Epithelial cell of proximal tubule (primary cell): ENCODE data around the gene MAGI1. TPM values are rescaled to one million over a fixed set of nuclear protein-coding genes. Genes with fewer than 3 reads are reported as not detected.
"Not testable (repeated sequence)": the region's sequence is repeated elsewhere in the genome, so short reads cannot be mapped to it uniquely, and the experiment has no call there.

Experiments
- DNase-seq: peaks from one replicate; pipeline ENCODE4 v3.0.0-alpha.2; 2011; ENCODE audit warnings: low read depth
- H3K4me3 ChIP-seq: 2 replicates; pipeline ENCODE4 v1.5.1; 2011; ENCODE audit warnings: low read depth, mild to moderate bottlenecking, low read length
- total RNA-seq: library from RNA; depleted of rRNA; stranded (reverse); fragments of >200 nt; gene quantifications from 2 replicates; pipeline ENCODE4 v1.2.3, GENCODE V29; 2015
- TF ChIP-seq, protein P1 (sequence below): conservative IDR thresholded peaks from 2 replicates; pipeline ENCODE4 v1.5.1; 2012; ENCODE audit warnings: low read depth, mild to moderate bottlenecking, low read length

Gene MAGI1
- total RNA-seq, 1 donor from 2014 or later: 9.6 TPM

DNA sequence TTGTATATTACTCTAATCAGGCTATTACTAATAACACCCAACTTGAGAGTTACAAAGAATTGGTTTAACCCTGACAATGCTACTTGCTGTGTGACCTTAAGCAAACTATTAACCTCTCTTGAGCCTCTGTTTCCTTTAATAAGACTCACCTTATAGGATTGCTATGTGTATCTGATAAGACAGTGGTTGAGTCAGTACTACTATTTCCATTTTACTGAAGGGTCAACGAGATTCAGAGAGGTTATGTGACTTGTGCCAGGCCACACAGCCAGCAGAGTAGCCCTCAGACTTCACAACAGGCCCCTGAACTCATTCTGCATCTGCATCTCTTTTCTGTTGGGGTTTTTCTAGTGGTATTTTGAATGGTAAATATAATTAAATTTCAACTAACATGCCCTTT is 420.1 kb downstream of the MAGI1 start:
- TF ChIP-seq, protein P1, sequence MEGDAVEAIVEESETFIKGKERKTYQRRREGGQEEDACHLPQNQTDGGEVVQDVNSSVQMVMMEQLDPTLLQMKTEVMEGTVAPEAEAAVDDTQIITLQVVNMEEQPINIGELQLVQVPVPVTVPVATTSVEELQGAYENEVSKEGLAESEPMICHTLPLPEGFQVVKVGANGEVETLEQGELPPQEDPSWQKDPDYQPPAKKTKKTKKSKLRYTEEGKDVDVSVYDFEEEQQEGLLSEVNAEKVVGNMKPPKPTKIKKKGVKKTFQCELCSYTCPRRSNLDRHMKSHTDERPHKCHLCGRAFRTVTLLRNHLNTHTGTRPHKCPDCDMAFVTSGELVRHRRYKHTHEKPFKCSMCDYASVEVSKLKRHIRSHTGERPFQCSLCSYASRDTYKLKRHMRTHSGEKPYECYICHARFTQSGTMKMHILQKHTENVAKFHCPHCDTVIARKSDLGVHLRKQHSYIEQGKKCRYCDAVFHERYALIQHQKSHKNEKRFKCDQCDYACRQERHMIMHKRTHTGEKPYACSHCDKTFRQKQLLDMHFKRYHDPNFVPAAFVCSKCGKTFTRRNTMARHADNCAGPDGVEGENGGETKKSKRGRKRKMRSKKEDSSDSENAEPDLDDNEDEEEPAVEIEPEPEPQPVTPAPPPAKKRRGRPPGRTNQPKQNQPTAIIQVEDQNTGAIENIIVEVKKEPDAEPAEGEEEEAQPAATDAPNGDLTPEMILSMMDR: no peak
- DNase-seq: no peak

DNA sequence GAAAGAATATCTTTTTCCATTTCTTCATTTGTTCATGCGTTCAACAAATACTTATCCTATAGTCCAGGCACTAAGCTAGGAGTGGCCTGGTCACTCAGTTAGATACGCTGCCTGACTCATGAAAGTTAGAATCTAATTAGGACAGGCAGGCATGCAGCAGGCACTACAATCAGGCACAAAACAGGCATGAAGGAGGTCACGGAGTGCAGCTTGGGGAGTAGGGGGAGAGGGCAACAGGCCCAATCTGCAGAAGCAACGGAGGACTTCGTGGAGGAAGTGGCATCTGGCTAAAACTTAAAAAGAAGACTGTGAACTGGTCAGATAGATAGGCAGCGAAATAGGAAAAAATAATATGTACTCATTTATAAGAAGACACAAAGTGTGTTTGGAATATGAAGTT is 420.9 kb downstream of the MAGI1 start:
- no peak overlapping the region for H3K4me3 ChIP-seq
- TF ChIP-seq, protein P1: no peak
- no peak for DNase-seq

More for the DNA sequence above, 420.1 kb downstream of the MAGI1 start:
- H3K4me3 ChIP-seq: no peak overlapping the region

DNA sequence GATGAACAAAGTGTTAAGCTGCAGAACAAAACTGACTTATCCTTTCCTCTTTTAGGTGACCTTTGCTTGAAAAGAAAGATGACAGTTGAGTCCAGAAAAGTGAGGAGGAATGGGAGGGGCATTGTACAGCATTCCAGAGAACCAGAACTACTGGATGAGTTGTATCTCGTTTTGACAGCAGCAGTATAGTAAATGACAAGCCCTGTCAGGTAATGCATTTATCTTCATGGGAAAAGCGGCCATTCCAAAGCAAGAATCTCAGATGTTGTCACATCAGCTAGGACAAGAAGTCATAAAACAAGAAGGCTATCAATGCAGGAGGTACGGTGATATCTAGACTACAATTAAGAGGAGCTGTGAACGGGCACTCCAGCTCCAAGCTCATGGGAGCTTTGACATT is 421.5 kb downstream of the MAGI1 start:
- no peak overlapping the region for H3K4me3 ChIP-seq
- no peak for DNase-seq
- TF ChIP-seq, protein P1: no peak

DNA sequence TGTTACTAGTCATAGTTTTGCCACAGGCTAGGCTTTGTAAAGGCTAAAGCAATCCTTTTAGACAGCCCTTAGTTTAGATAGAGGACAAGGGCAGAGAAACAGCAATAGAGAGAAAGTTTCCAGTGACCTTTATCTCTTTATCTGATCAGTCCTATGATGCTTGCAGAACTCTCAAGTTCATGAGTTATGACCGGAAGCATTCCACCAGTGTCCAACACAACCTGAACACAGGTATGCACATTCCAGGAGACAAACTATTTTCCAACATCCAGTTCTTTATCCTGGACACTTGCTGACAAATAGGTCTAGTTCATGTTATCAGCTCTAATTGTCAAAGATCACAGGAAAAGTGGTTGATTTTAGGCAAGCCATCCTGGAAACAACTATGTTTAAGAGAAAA is 422.2 kb downstream of the MAGI1 start:
- TF ChIP-seq, protein P1: no peak
- no peak overlapping the region for H3K4me3 ChIP-seq

DNA sequence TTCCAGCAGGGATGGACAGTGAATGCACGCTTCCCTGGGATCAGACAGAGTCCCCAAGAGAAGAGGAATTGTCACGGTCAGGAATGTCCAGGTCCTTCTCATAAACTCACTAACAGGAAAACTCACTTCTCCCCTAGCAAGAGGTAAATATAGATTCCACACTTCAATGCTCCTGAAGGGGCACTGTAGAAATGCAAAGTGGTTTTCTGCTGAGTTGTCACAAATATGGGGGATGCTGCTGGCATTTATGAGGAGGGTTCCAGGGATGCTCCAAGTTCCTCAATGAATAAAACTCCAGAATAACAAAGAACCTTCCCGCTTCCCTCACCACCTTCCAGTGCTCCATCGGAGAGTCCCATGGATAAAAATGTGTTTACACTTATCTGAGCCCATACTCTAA is 423.4 kb downstream of the MAGI1 start:
- H3K4me3 ChIP-seq: no peak overlapping the region
- DNase-seq: no peak
- TF ChIP-seq, protein P1: no peak

More for the DNA sequence above, 422.2 kb downstream of the MAGI1 start:
- no peak for DNase-seq

DNA sequence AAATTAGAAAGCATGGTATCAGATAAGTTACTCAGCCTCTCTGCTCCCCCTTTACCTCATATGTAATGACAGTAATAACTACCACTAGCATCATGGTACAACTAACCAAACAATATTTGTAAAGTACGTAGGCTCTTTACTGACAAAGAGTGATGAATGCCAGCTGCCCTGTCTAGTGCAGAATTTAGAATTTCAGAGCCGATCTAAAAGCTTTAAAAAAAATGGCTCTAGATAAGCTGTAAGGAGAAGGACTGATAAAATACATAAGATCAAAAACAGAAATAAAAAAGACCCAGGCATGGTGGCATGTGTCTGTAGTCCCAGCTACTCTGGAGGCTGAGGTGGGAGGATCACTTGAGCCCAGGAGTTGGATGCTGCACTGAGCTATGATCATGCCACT is 424.1 kb downstream of the MAGI1 start:
- no peak for DNase-seq
- no peak overlapping the region for H3K4me3 ChIP-seq
- TF ChIP-seq, protein P1: no peak

DNA sequence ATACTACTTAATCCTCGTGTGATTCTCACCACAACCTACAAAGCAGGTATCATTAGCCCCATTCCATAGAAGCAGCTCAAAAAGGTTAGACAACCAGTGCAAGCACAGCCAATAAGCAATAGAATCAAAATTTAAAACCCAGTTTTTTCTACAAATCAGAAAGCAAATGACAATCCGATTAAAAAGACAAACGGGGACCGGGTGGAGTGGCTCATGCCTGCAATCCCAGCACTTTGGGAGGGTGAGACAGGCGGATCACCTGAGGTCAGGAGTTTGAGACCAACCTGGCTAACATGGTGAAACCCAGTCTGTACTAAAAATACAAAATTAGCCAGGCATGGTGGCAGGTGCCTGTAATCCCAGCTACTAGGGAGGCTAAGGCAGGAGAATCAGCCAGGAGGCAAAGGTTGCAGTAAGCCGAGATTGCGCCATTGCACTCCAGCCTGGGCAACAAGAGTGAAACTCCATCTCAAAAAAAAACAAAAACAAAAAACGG is 430.7 kb downstream of the MAGI1 start:
- not testable (repeated sequence) for DNase-seq, H3K4me3 ChIP-seq
